PFSK-1 (cell line): Measurements from ENCODE around the gene TTL.

Experiments used
- POLR2AphosphoS5 ChIP-seq: IDR thresholded peaks from 2 replicates; pipeline ENCODE4 v1.6.1; 2012; ENCODE audit warnings: low read depth, mild to moderate bottlenecking, control low read depth, low read length, moderate library complexity
- TF ChIP-seq, protein P1 (sequence below), 2 experiments: IDR thresholded peaks; 2 replicates each; pipeline versions ENCODE4 v1.6.1 to v1.8.0; 2011 to 2012; ENCODE audit warnings: low read depth in 2 of 2, low read length in 2 of 2, control low read depth in 1 of 2, inconsistent platforms in 1 of 2, mild to moderate bottlenecking in 1 of 2, moderate library complexity in 1 of 2; ENCODE audit not compliant: insufficient read depth in 1 of 2

DNA sequence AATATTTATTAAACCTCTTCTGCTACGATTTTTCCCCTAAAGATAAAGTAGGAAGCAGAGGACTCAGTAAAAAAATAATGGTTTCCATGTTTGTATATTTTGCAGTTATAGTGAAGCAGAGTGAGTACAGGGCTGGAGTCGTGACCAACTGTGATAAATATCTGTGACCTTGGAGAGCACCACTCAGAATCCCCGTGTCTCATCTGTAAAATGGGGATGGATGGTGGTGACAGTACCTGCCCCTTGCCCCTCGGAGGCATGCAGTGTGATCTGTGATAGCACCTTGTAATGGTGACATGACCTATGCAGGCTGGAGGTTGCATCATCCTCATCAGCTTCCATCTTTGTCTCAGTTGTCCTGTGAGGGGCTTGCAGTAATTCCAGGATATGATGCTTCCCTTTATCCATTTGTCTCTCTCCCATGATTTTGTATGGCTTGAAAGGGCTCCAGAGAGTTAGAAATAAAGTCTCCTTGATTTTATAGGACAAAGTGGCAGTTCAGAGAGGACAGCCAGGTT is 5.5 kb downstream of the TTL start:
- no peak for TF ChIP-seq POLR2AphosphoS5
- TF ChIP-seq, protein P1, sequence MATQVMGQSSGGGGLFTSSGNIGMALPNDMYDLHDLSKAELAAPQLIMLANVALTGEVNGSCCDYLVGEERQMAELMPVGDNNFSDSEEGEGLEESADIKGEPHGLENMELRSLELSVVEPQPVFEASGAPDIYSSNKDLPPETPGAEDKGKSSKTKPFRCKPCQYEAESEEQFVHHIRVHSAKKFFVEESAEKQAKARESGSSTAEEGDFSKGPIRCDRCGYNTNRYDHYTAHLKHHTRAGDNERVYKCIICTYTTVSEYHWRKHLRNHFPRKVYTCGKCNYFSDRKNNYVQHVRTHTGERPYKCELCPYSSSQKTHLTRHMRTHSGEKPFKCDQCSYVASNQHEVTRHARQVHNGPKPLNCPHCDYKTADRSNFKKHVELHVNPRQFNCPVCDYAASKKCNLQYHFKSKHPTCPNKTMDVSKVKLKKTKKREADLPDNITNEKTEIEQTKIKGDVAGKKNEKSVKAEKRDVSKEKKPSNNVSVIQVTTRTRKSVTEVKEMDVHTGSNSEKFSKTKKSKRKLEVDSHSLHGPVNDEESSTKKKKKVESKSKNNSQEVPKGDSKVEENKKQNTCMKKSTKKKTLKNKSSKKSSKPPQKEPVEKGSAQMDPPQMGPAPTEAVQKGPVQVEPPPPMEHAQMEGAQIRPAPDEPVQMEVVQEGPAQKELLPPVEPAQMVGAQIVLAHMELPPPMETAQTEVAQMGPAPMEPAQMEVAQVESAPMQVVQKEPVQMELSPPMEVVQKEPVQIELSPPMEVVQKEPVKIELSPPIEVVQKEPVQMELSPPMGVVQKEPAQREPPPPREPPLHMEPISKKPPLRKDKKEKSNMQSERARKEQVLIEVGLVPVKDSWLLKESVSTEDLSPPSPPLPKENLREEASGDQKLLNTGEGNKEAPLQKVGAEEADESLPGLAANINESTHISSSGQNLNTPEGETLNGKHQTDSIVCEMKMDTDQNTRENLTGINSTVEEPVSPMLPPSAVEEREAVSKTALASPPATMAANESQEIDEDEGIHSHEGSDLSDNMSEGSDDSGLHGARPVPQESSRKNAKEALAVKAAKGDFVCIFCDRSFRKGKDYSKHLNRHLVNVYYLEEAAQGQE (IDR thresholded peaks at IDR 0.05; ENCODE audit: insufficient read depth in 1 of 2, low read depth in 2 of 2, low read length in 2 of 2) = peak; percentile 28 to 66; a peak in 3 of 4 replicates
